IMR-90 (cell line): ENCODE data around the gene RPH3AL. TPM values are rescaled to one million over a fixed set of nuclear protein-coding genes. Genes with fewer than 3 reads are reported as not detected.

Experiments
- ATAC-seq: fragments of 200-7000 bp; cut with Tn5 transposase; 2 replicates; pipeline ENCODE4 v1.9.1; 2020; ENCODE audit warnings: low read depth, mild to moderate bottlenecking, moderate library complexity
- BruUV-seq: library from RNA; stranded (reverse); fragments of 400-500 nt; replicated peaks from 2 replicates; lab custom pipeline; 2021; lab: Mats Ljungman, UMichigan
- CTCF ChIA-PET: fragments of 300-600 bp; formaldehyde crosslinking; extraction: SDS; loops from one replicate; lab custom pipeline; 2021; ENCODE audit warnings: antibody characterized with exemption; lab: Yijun Ruan, JAX
- POLR2A ChIA-PET: fragments of 300-600 bp; sonication (Branson Sonifier 250); formaldehyde crosslinking; loops from one replicate; lab custom pipeline; 2022; ENCODE audit warnings: antibody characterized with exemption; ENCODE audit not compliant: unreplicated experiment; lab: Charles Lee
- DNase-seq: peaks from one replicate; pipeline ENCODE4 v3.0.0; 2013
- H2AFZ ChIP-seq: replicated peaks from 2 replicates; pipeline ENCODE3; 2013; ENCODE audit warnings: low read length, mild to moderate bottlenecking; ENCODE audit not compliant: poor library complexity
- H2AK5ac ChIP-seq: 2 replicates; pipeline ENCODE4 v1.6.1; 2013; ENCODE audit warnings: low read depth, low read length, inconsistent platforms
- H2AK9ac ChIP-seq: replicated peaks from 2 replicates; pipeline ENCODE3; 2013; ENCODE audit warnings: mild to moderate bottlenecking, low read depth, low read length, moderate library complexity; ENCODE audit not compliant: poor library complexity
- H2BK120ac ChIP-seq: 2 replicates; pipeline ENCODE4 v1.6.1; 2013; ENCODE audit warnings: low read depth, low read length, inconsistent platforms
- H2BK15ac ChIP-seq: 3 replicates; pipeline ENCODE4 v1.6.1; 2013; ENCODE audit warnings: low read depth, low read length, inconsistent platforms
- H2BK20ac ChIP-seq: 2 replicates; pipeline ENCODE4 v1.6.1; 2013; ENCODE audit warnings: low read depth, mild to moderate bottlenecking, inconsistent platforms, low read length, moderate library complexity
- H2BK5ac ChIP-seq: 2 replicates; pipeline ENCODE4 v1.6.1; 2013; ENCODE audit warnings: mild to moderate bottlenecking, low read depth, low read length, inconsistent platforms; ENCODE audit not compliant: poor library complexity, severe bottlenecking
- H3K14ac ChIP-seq: replicated peaks from 2 replicates; pipeline ENCODE4 v1.6.1; 2013; ENCODE audit warnings: low read depth, low read length, inconsistent platforms
- H3K18ac ChIP-seq: 2 replicates; pipeline ENCODE4 v1.6.1; 2013; ENCODE audit warnings: low read depth, low read length, control low read depth
- H3K23ac ChIP-seq: 2 replicates; pipeline ENCODE4 v1.6.1; 2013; ENCODE audit warnings: low read depth, low read length, inconsistent platforms
- H3K27ac ChIP-seq: 2 replicates; pipeline ENCODE4 v1.5.1; 2013; ENCODE audit warnings: mild to moderate bottlenecking, control low read depth, low read length; ENCODE audit not compliant: insufficient read depth
- H3K27me3 ChIP-seq: 2 replicates; pipeline ENCODE4 v1.6.1; 2013; ENCODE audit warnings: low read length; ENCODE audit not compliant: control insufficient read depth, insufficient read depth
- H3K36me3 ChIP-seq: 2 replicates; pipeline ENCODE4 v1.6.1; 2013; ENCODE audit warnings: low read length, mixed read lengths; ENCODE audit not compliant: control insufficient read depth, insufficient read depth
- H3K4ac ChIP-seq: 2 replicates; pipeline ENCODE4 v1.6.1; 2013; ENCODE audit warnings: low read depth, low read length, inconsistent platforms
- H3K4me1 ChIP-seq: 2 replicates; pipeline ENCODE4 v1.6.1; 2013; ENCODE audit warnings: low read length, mixed read lengths; ENCODE audit not compliant: control insufficient read depth, insufficient read depth
- H3K4me2 ChIP-seq: 2 replicates; pipeline ENCODE4 v1.6.1; 2013; ENCODE audit warnings: low read depth, mild to moderate bottlenecking, control low read depth, low read length, moderate library complexity
- H3K4me3 ChIP-seq: 2 replicates; pipeline ENCODE4 v1.5.1; 2013; ENCODE audit warnings: low read depth, mild to moderate bottlenecking, control low read depth, low read length, moderate library complexity; ENCODE audit not compliant: insufficient read depth
- H3K56ac ChIP-seq: 2 replicates; pipeline ENCODE4 v1.6.1; 2013; ENCODE audit warnings: low read length, inconsistent platforms; ENCODE audit not compliant: insufficient read depth; ENCODE audit errors: extremely low read depth
- H3K79me1 ChIP-seq, 2 experiments: 2 replicates each; pipeline ENCODE4 v1.6.1; 2013; ENCODE audit warnings: low read length in 2 of 2, inconsistent platforms in 1 of 2, low read depth in 1 of 2
- H3K9ac ChIP-seq: 2 replicates; pipeline ENCODE4 v1.6.1; 2013; ENCODE audit warnings: low read depth, low read length, control low read depth
- H3K9me1 ChIP-seq: 2 replicates; pipeline ENCODE4 v1.6.1; 2013; ENCODE audit warnings: low read length, inconsistent platforms; ENCODE audit not compliant: insufficient read depth
- H3K9me3 ChIP-seq: 2 replicates; pipeline ENCODE4 v1.6.1; 2013; ENCODE audit warnings: low read length; ENCODE audit not compliant: control insufficient read depth, insufficient read depth
- H4K20me1 ChIP-seq: 2 replicates; pipeline ENCODE4 v1.6.1; 2013; ENCODE audit warnings: low read length, inconsistent platforms; ENCODE audit not compliant: insufficient read depth
- H4K5ac ChIP-seq: 2 replicates; pipeline ENCODE4 v1.6.1; 2013; ENCODE audit warnings: mild to moderate bottlenecking, low read depth, low read length, control low read depth
- H4K8ac ChIP-seq, 2 experiments: 2 replicates each; pipeline ENCODE4 v1.6.1; 2013; ENCODE audit warnings: low read depth in 2 of 2, low read length in 2 of 2, control low read depth in 1 of 2, inconsistent platforms in 1 of 2
- H4K91ac ChIP-seq: 2 replicates; pipeline ENCODE4 v1.6.1; 2013; ENCODE audit warnings: low read depth, low read length, inconsistent platforms; ENCODE audit not compliant: insufficient read depth
- CHD1 ChIP-seq: IDR thresholded peaks from 2 replicates; pipeline ENCODE4 v1.6.1; 2012; ENCODE audit warnings: low read depth, low read length, improper control_type of control experiment
- CTCF ChIP-seq: conservative IDR thresholded peaks from 2 replicates; pipeline ENCODE4 v1.5.1; 2012; ENCODE audit warnings: mild to moderate bottlenecking, low read depth, low read length, improper control_type of control experiment
- ELK1 ChIP-seq: fragments of 150-350 bp; IDR thresholded peaks from 2 replicates; pipeline ENCODE4 v1.6.1; 2016; ENCODE audit warnings: low read depth, mild to moderate bottlenecking, low read length, moderate library complexity, borderline replicate concordance
- FOS ChIP-seq: fragments of 150-350 bp; IDR thresholded peaks from 2 replicates; pipeline ENCODE4 v1.6.1; 2016; ENCODE audit warnings: low read depth, low read length
- MAFK ChIP-seq: IDR thresholded peaks from 2 replicates; pipeline ENCODE4 v1.6.1; 2012; ENCODE audit warnings: low read depth, low read length, improper control_type of control experiment
- MXI1 ChIP-seq: IDR thresholded peaks from 2 replicates; pipeline ENCODE4 v1.6.1; 2012; ENCODE audit warnings: low read depth, mild to moderate bottlenecking, low read length, moderate library complexity, borderline replicate concordance
- NFE2L2 ChIP-seq: fragments of 150-350 bp; IDR thresholded peaks from 2 replicates; pipeline ENCODE4 v1.6.1; 2016; ENCODE audit warnings: low read depth, mild to moderate bottlenecking, low read length
- POLR2A ChIP-seq: IDR thresholded peaks from 2 replicates; pipeline ENCODE4 v1.6.1; 2012; ENCODE audit warnings: mild to moderate bottlenecking, low read depth, low read length
- RAD21 ChIP-seq: IDR thresholded peaks from 2 replicates; pipeline ENCODE4 v1.6.1; 2012; ENCODE audit warnings: low read length, improper control_type of control experiment
- RCOR1 ChIP-seq: IDR thresholded peaks from 2 replicates; pipeline ENCODE4 v1.6.1; 2012; ENCODE audit warnings: mild to moderate bottlenecking, low read length, improper control_type of control experiment; ENCODE audit not compliant: insufficient replicate concordance
- SMC3 ChIP-seq: fragments of 150-350 bp; IDR thresholded peaks from 2 replicates; pipeline ENCODE4 v1.6.1; 2016; ENCODE audit warnings: low read depth, mild to moderate bottlenecking, antibody characterized with exemption, low read length, moderate library complexity
- WGBS, 2 experiments: methylation state at CpG; one replicate each; pipeline versions ENCODE4 v1.1.5 to v1.1.7; 2013; ENCODE audit warnings: missing lambda C conversion rate in 2 of 2; ENCODE audit not compliant: insufficient read length in 1 of 2; ENCODE audit errors: extremely low coverage in 2 of 2; 5-methylcytosine and 5-hydroxymethylcytosine counted together
- dilution Hi-C: fragments of 300-500 bp; cut with HindIII; formaldehyde crosslinking; loops from one replicate; pipeline ENCODE4 v1.14.3; 2018; ENCODE audit warnings: low sequenced_read_pairs; ENCODE audit not compliant: unreplicated experiment
- in situ Hi-C: fragments of 300-500 bp; cut with MboI; formaldehyde crosslinking; loops from 3 replicates; pipeline ENCODE4 v1.14.3; 2019; ENCODE audit warnings: low sequenced_read_pairs, inconsistent platforms, mixed read lengths
- intact Hi-C: fragments of 100-400 bp; cut with micrococcal nuclease; formaldehyde crosslinking; loops from 2 replicates; pipeline ENCODE4 v1.10.0; 2022
- polyA plus RNA-seq, 3 experiments: library from polyadenylated mRNA; depleted of rRNA; stranded (reverse); fragments of >200 nt; gene quantifications; 2 replicates each; pipeline ENCODE4 v1.2.3, GENCODE V29; 2012; ENCODE audit warnings: low replicate concordance in 1 of 3
- total RNA-seq: library from RNA; depleted of rRNA; stranded (reverse); fragments of >200 nt; gene quantifications from 2 replicates; pipeline ENCODE4 v1.2.3, GENCODE V29; 2012

RPH3AL gene
- total and polyA plus RNA-seq, 2 of the 4 experiments (the other 2 are of a cell fraction) = 1.8 to 2.5 TPM

- Histone ChIP-seq H2AFZ (no peak overlapping the region), H3K4ac (no peak overlapping the region), H3K9me3 (no peaks in the 10 kb centered on the region), H2AK9ac (no peak overlapping the region), H3K4me2 (no peak overlapping the region), H3K4me3 (no peak overlapping the region), H2BK20ac (no peak overlapping the region), H3K9me1 (no peaks in the 10 kb centered on the region), H4K91ac (no peak overlapping the region), H3K79me1 (no peaks in the 10 kb centered on the region; a peak in 1 of 4 replicates), H4K20me1 (no peaks in the 10 kb centered on the region), H2BK5ac (no peak overlapping the region), H3K27me3 (no peaks in the 10 kb centered on the region), H3K18ac (no peak overlapping the region), H3K9ac (no peak overlapping the region), H2BK15ac (no peak overlapping the region), H3K56ac (no peak overlapping the region), H3K4me1 (peaks cover 2% of the 10 kb centered on the region; the same call in 1 of the 2 replicates), H3K27ac (no peak overlapping the region), H2AK5ac (no peak overlapping the region), H3K23ac (no peak overlapping the region), H4K5ac (no peak overlapping the region), H4K8ac (no peak overlapping the region), H3K14ac (no peak overlapping the region), H2BK120ac (no peak overlapping the region), H3K36me3 (no peaks in the 10 kb centered on the region)
- intact Hi-C loops (no loop called here), dilution Hi-C loops (no loop called here), in situ Hi-C loops (no loop called here)
- ATAC-seq = peak; percentile 49
- DNase-seq = no peak
- no TSS peak for BruUV-seq
- POLR2A ChIA-PET = no interaction called here
- WGBS, 2 experiments = 25% methylated on average over 3 of the region's 12 CpGs; no CpG with 5 or more reads in 1 of the 2 experiments
- CTCF ChIA-PET = no interaction called here
- TF ChIP-seq CTCF = no peak
- TF ChIP-seq ELK1 = no peak
- TF ChIP-seq SMC3 = no peak
- TF ChIP-seq CHD1 = no peak
- no peak for TF ChIP-seq NFE2L2
- no peak for TF ChIP-seq MXI1
- no peak for TF ChIP-seq MAFK
- no peak for TF ChIP-seq RCOR1
- TF ChIP-seq POLR2A = no peak
- no peak for TF ChIP-seq RAD21
- no peak for TF ChIP-seq FOS
Observed at GRCh38 chr17:348692-349425, 3.7 kb downstream of the RPH3AL start.
